PC-3 (cell line): Measurements from ENCODE around the gene ADARB2.

ENCODE experiments used
- EZH2 ChIP-seq: fragments of 300-600 bp; sonication (generic); IDR thresholded peaks from one replicate; pipeline ENCODE4 v1.6.1; 2017; ENCODE audit warnings: antibody characterized with exemption, mild to moderate bottlenecking, low read length; ENCODE audit not compliant: unreplicated experiment
- EZH2phosphoT487 ChIP-seq: fragments of 300-600 bp; sonication (generic); IDR thresholded peaks from 2 replicates; pipeline ENCODE4 v1.6.1; 2018; ENCODE audit warnings: mild to moderate bottlenecking, antibody characterized with exemption, low read length, borderline replicate concordance
- TF ChIP-seq, protein P1 (sequence below): fragments of 300-600 bp; sonication (generic); conservative IDR thresholded peaks from 2 replicates; pipeline ENCODE4 v1.5.1; 2017; ENCODE audit warnings: antibody characterized with exemption, low read depth, mild to moderate bottlenecking, low read length

DNA sequence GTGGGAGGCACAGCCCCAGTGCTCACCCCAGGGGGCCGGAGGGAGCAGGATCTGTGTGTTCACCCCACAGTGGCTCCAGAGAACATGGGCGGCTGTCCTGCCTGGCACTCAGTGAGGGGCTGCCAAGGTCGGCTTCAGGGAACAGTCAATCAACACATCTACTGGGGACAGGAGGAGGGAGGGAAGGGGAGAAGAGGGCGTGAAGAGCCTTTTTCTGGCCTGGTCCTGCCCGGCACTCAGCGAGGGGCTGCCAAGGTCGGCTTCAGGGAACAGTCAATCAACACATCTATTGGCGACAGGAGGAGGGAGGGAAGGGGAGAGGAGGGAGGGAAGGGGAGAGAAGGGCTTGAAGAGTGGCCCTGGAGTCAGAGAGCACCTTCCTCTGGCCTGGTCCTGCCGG lies 184.9 kb downstream of the ADARB2 start:
- TF ChIP-seq EZH2 (no peak), EZH2phosphoT487 (no peak)
- TF ChIP-seq, protein P1, sequence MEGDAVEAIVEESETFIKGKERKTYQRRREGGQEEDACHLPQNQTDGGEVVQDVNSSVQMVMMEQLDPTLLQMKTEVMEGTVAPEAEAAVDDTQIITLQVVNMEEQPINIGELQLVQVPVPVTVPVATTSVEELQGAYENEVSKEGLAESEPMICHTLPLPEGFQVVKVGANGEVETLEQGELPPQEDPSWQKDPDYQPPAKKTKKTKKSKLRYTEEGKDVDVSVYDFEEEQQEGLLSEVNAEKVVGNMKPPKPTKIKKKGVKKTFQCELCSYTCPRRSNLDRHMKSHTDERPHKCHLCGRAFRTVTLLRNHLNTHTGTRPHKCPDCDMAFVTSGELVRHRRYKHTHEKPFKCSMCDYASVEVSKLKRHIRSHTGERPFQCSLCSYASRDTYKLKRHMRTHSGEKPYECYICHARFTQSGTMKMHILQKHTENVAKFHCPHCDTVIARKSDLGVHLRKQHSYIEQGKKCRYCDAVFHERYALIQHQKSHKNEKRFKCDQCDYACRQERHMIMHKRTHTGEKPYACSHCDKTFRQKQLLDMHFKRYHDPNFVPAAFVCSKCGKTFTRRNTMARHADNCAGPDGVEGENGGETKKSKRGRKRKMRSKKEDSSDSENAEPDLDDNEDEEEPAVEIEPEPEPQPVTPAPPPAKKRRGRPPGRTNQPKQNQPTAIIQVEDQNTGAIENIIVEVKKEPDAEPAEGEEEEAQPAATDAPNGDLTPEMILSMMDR, result no peak
